Measurements from ENCODE around the gene NEK3.
"Not testable (repeated sequence)": the region's sequence is repeated elsewhere in the genome, so short reads cannot be mapped to it uniquely, and the experiment has no call there.

The NEK3 gene

GRCh38 chr13:52159159-52159982 lies at the start of gene NEK3:
Gene NEK3, minus strand, starts transcription at chr13:52159597. Its CDS starts 3,406 bp downstream, at chr13:52156191.
- no peak for DNase-seq

- not testable (repeated sequence) for DNase-seq
Observed at GRCh38 chr13:52208384-52208783, 49.0 kb upstream of the NEK3 start.

GRCh38 chr13:52207896-52208295 lies 48.5 kb upstream of the NEK3 start:
- DNase-seq: not testable (repeated sequence)

- DNase-seq: not testable (repeated sequence)
Observed at GRCh38 chr13:52207337-52207736, 47.9 kb upstream of the NEK3 start.

- not testable (repeated sequence) for DNase-seq
Observed at GRCh38 chr13:52204546-52204945, 45.1 kb upstream of the NEK3 start.

GRCh38 chr13:52203864-52204263 lies 44.5 kb upstream of the NEK3 start:
- peak; percentile 8 for DNase-seq

GRCh38 chr13:52202506-52202905 lies 43.1 kb upstream of the NEK3 start:
- DNase-seq: not testable (repeated sequence)

GRCh38 chr13:52201439-52202193 lies 42.2 kb upstream of the NEK3 start:
- DNase-seq: not testable (repeated sequence)

- DNase-seq: no peak
Observed at GRCh38 chr13:52195401-52195837, 36.0 kb upstream of the NEK3 start.

- peak; percentile 78 for DNase-seq
Observed at GRCh38 chr13:52194184-52194868, 34.9 kb upstream of the NEK3 start.

GRCh38 chr13:52193587-52194183 lies 34.3 kb upstream of the NEK3 start:
- DNase-seq: not testable (repeated sequence)

GRCh38 chr13:52187424-52188187 lies 28.2 kb upstream of the NEK3 start:
- not testable (repeated sequence) for DNase-seq

- DNase-seq: no peak
Observed at GRCh38 chr13:52187029-52187423, 27.6 kb upstream of the NEK3 start.

GRCh38 chr13:52181316-52181954 lies 22.0 kb upstream of the NEK3 start:
- DNase-seq: not testable (repeated sequence)

- DNase-seq: no peak
Observed at GRCh38 chr13:52179925-52180324, 20.5 kb upstream of the NEK3 start.

GRCh38 chr13:52177276-52177675 lies 17.9 kb upstream of the NEK3 start:
- DNase-seq: no peak

GRCh38 chr13:52173970-52174369 lies 14.6 kb upstream of the NEK3 start:
- not testable (repeated sequence) for DNase-seq

- no peak for DNase-seq
Observed at GRCh38 chr13:52173373-52173772, 14.0 kb upstream of the NEK3 start.

GRCh38 chr13:52171686-52172085 lies 12.3 kb upstream of the NEK3 start:
- DNase-seq: not testable (repeated sequence)

- DNase-seq: not testable (repeated sequence)
Observed at GRCh38 chr13:52170828-52171391, 11.5 kb upstream of the NEK3 start.

- no peak for DNase-seq
Observed at GRCh38 chr13:52169839-52170238, 10.4 kb upstream of the NEK3 start.
